Measurements from ENCODE around the gene SUPT7L.

SUPT7L gene

GRCh38 chr2:27705851-27706622 is 42.6 kb upstream of the SUPT7L start:
- Histone ChIP-seq H3K4me3 (ENCODE audit: low read depth, low read length) (no peak overlapping the region), H3K27me3 (ENCODE audit: insufficient read depth, low read depth, severe bottlenecking) (no peaks in the 10 kb centered on the region), H3K9me3 (ENCODE audit: severe bottlenecking) (no peaks in the 10 kb centered on the region), H3K36me3 (no peaks in the 10 kb centered on the region), H3K27ac (no peak overlapping the region)
- DNase-seq, result peak; percentile 39
- TF ChIP-seq CTCF (IDR thresholded peaks at IDR 0.05; ENCODE audit: low read depth, low read length), result no peak

- no peak for DNase-seq
- Histone ChIP-seq H3K27me3 (ENCODE audit: insufficient read depth, low read depth, severe bottlenecking) (no peaks in the 10 kb centered on the region), H3K27ac (no peak overlapping the region), H3K4me3 (ENCODE audit: low read depth, low read length) (no peak overlapping the region), H3K36me3 (no peaks in the 10 kb centered on the region), H3K9me3 (ENCODE audit: severe bottlenecking) (no peaks in the 10 kb centered on the region)
- TF ChIP-seq CTCF (IDR thresholded peaks at IDR 0.05; ENCODE audit: low read depth, low read length), result no peak
Measured at GRCh38 chr2:27704342-27704876, 41.0 kb upstream of the SUPT7L start.

- Histone ChIP-seq H3K27ac (no peak overlapping the region), H3K36me3 (no peaks in the 10 kb centered on the region), H3K9me3 (ENCODE audit: severe bottlenecking) (no peaks in the 10 kb centered on the region), H3K4me3 (ENCODE audit: low read depth, low read length) (no peak overlapping the region), H3K27me3 (ENCODE audit: insufficient read depth, low read depth, severe bottlenecking) (no peaks in the 10 kb centered on the region)
- DNase-seq, result peak; percentile 89
- peak; percentile 87 for TF ChIP-seq CTCF (IDR thresholded peaks at IDR 0.05; ENCODE audit: low read depth, low read length)
Measured at GRCh38 chr2:27703638-27704341, 40.4 kb upstream of the SUPT7L start.

- no peak for TF ChIP-seq CTCF (IDR thresholded peaks at IDR 0.05; ENCODE audit: low read depth, low read length)
- Histone ChIP-seq H3K9me3 (ENCODE audit: severe bottlenecking) (no peaks in the 10 kb centered on the region), H3K36me3 (peaks cover 4% of the 10 kb centered on the region; the same call in 1 of the 2 replicates), H3K27ac (no peak overlapping the region), H3K4me3 (ENCODE audit: low read depth, low read length) (no peak overlapping the region), H3K27me3 (ENCODE audit: insufficient read depth, low read depth, severe bottlenecking) (no peaks in the 10 kb centered on the region)
- DNase-seq, result no peak
Measured at GRCh38 chr2:27702302-27702701, 38.9 kb upstream of the SUPT7L start.

GRCh38 chr2:27701676-27702075 is 38.3 kb upstream of the SUPT7L start:
- Histone ChIP-seq H3K27ac (no peak overlapping the region), H3K27me3 (ENCODE audit: insufficient read depth, low read depth, severe bottlenecking) (no peaks in the 10 kb centered on the region), H3K9me3 (ENCODE audit: severe bottlenecking) (no peaks in the 10 kb centered on the region), H3K36me3 (peaks cover 4% of the 10 kb centered on the region; the same call in 1 of the 2 replicates), H3K4me3 (ENCODE audit: low read depth, low read length) (no peak overlapping the region)
- no peak for TF ChIP-seq CTCF (IDR thresholded peaks at IDR 0.05; ENCODE audit: low read depth, low read length)
- DNase-seq, result no peak

All from WERI-Rb-1 (cell line).